Epithelial cell of prostate (primary cell): ENCODE data around the gene ZNF282.
"Not testable (repeated sequence)": the region's sequence is repeated elsewhere in the genome, so short reads cannot be mapped to it uniquely, and the experiment has no call there.

Source experiments
- DNase-seq: peaks from one replicate; pipeline ENCODE4 v3.0.0-alpha.2; 2011; ENCODE audit warnings: low read depth, low spot score
- H3K27ac ChIP-seq: fragments of 450-650 bp; 2 replicates; pipeline ENCODE4 v1.5.1; 2017; ENCODE audit warnings: mild to moderate bottlenecking

The ZNF282 gene

DNA sequence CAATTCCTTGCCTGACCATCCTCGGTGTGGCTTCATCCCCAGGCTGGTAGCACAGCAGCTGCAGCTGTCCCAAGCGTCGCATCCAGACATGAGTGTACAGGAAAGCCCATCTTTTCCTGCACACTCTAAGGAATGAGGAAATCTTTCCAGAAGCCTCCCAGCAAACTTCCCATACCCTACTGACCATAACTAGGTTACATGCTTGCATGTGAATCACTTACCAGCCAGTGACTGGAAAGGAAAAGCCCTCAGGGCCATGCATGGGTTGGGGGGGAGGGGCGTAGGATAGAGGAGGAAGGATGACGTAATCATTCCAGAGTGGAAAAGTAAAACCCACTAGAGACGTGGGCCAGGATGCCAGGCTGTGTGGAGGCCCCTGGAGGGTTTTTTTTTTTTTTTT is 25.2 kb downstream of the ZNF282 start:
- H3K27ac ChIP-seq = peak overlapping the region; percentile 61
- no peak for DNase-seq

- H3K27ac ChIP-seq = no peak overlapping the region
- no peak for DNase-seq
These were observed 27.8 kb downstream of the ZNF282 start for GRCh38 chr7:149223176-149223575.

DNA sequence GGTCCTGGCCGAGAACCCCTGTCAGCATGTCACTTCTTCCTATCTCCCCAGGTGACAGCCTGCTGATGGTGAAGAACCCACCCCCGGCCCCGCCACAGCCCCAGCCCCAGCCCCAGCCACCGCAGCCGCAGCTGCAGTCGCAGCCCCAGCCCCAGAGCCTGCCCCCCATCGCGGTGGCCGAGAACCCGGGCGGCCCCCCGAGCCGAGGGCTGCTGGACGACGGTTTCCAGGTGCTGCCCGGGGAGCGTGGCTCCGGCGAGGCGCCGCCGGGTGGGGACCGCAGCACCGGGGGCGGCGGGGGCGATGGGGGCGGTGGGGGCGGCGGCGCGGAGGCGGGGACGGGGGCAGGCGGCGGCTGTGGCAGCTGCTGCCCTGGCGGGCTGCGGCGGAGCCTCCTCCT is 28.4 kb downstream of the ZNF282 start:
- DNase-seq = no peak
- H3K27ac ChIP-seq = no peak overlapping the region

DNA sequence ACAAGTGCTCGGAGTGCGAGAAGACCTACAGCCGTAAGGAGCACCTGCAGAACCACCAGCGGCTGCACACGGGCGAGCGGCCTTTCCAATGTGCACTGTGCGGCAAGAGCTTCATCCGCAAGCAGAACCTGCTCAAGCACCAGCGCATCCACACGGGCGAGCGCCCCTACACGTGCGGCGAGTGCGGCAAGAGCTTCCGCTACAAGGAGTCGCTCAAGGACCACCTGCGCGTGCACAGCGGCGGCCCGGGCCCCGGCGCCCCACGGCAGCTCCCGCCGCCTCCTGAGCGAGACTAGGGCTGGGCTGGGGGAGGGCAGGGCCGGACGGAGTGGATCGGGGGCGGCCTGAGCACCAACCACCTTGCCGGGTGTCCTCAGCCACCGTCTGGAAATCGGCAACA is 29.0 kb downstream of the ZNF282 start:
- no peak for DNase-seq
- H3K27ac ChIP-seq = no peak overlapping the region

DNA sequence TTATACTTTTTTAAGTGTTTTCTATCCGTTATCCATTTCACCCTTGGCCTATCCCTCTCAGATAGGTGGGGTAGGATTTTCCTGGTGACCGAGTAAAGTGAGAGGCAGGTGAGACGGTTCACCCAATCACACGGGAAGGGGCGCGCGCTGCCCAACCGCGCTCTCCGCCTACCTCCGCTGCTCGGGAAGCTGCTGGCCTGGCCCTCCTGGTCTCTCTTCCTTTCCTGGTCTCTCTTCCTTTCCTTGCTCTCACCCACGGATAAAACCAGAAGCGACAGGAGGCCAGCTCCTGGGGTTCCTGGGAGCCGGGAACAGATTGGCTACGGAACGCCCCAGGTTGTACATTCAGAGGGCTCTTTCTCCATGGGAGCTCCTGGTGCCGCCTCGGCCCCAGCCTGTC is 29.8 kb downstream of the ZNF282 start:
- no peak for DNase-seq
- H3K27ac ChIP-seq = no peak overlapping the region

DNA sequence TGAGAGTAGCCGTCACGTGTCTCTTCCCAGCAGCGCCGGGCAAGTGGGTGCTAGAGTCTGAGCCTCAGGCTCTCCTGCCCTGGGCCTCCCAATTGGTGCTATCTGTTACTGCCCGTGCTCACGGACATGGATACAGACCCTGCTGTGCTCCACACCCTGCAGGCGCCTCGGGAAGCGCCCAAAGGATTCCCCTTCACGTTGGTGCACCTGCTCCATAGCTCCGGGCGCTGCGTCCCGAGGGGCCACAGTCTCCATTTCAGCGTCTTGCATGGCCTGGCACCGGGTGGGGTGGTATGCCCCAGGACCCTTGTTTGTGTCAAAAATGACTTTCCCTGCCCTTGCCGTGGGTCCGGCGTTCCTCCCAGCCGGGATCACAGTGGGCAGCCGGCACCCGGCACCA is 30.3 kb downstream of the ZNF282 start:
- no peak overlapping the region for H3K27ac ChIP-seq
- no peak for DNase-seq

DNA sequence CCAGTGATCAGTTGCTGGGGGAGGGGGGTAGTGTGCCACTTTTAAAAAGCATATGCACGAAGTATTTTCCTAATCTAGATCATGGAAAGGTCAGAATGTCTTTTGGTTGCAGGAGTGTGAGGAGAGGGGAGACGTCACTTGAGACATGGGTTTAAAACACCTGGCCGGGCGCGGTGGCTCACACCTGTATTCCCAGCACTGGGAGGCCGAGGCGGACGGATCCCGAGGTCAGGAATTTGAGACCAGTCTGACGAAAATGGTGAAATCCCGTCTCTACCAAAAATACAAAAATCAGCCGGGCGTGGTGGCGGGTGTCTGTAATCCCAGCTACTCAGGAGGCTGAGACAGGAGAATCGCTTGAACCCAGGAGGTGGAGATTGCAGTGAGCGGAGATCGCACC is 31.0 kb downstream of the ZNF282 start:
- H3K27ac ChIP-seq = peak overlapping the region; percentile 58
- not testable (repeated sequence) for DNase-seq

GRCh38 chr7:149226840-149227494 is 31.6 kb downstream of the ZNF282 start:
- H3K27ac ChIP-seq = peak overlapping the region; percentile 58
- no peak for DNase-seq

DNA sequence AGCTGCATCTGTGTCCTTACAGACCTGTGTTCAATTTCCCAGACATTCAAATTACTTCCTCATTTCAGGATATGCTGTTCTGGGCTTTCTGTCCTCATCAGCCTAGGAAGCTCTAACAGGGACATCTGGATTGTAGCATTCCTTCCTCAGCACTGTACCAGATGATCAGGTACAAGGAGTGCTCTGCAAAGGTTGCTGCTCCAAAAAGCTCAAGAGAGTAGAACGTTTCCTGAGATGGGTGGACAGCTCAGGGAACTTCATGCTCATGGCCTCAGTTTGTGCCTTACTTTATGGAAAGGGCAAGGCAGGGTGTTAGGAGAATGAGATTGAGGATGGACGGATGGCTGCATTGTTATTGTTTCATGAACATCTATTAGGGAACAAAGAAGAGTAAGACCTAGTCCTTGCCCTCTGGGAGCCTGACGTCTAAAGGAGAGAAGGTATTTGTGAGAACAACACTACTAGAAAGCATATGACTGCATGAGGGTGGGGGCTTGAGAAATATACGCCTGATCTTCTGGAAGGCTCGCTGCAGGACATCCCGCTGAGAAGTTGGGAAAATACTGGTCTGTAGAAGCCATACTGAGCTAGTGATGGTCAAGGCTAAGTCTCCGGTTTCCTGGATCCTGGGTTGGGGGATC is 33.6 kb downstream of the ZNF282 start:
- DNase-seq = no peak
- H3K27ac ChIP-seq = peak overlapping the region; percentile 58

DNA sequence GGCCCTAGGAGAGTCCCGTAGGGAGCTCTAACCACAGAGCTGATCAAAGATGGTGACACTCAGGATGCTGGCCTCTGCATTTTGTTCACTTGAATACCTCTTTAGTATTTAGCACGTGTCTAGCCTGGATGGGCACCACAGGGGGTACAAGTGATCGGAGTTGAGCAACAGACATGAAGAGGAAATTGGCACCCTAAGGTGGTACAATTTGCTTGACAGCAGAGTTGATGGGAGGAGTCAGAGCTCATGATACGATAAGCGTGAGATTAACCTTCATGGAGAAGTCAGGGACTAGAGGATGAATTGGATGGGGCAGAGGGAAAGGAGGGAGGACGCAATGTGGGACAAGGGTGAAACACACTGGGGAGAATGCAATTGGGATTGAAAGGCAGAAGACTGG is 34.2 kb downstream of the ZNF282 start:
- DNase-seq = no peak
- H3K27ac ChIP-seq = no peak overlapping the region

- peak overlapping the region; percentile 100 for H3K27ac ChIP-seq
- no peak for DNase-seq
These were observed 37.0 kb downstream of the ZNF282 start for GRCh38 chr7:149232362-149232761.

DNA sequence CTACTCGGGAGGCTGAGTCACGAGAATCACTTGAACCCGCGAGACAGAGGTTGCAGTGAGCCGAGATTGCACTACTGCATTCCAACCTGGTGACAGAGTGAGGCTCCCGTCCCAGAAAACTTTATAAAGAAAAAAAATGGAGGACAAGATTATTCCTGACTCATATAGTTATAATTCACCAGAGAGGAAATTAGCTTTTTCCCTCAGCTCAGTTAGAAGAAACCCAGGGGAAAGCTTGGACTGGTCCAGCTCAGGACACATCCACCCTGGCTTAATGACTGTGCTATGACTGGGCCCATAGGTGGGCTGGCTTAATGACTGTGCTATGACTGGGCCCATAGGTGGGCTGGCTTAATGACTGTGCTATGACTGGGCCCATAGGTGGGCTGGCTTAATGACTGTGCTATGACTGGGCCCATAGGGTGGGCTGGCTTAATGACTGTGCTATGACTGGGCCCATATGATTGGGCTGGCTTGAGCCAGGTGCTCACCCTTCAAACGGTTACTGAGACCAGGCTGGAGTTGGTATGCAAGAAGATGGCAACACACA is 38.4 kb downstream of the ZNF282 start:
- DNase-seq = peak; percentile 90
- H3K27ac ChIP-seq = peak overlapping the region; percentile 100

GRCh38 chr7:149237502-149237901 is 42.2 kb downstream of the ZNF282 start:
- DNase-seq = no peak
- peak overlapping the region; percentile 100 for H3K27ac ChIP-seq

- no peak for DNase-seq
These were observed 42.7 kb downstream of the ZNF282 start for GRCh38 chr7:149238051-149238450.

DNA sequence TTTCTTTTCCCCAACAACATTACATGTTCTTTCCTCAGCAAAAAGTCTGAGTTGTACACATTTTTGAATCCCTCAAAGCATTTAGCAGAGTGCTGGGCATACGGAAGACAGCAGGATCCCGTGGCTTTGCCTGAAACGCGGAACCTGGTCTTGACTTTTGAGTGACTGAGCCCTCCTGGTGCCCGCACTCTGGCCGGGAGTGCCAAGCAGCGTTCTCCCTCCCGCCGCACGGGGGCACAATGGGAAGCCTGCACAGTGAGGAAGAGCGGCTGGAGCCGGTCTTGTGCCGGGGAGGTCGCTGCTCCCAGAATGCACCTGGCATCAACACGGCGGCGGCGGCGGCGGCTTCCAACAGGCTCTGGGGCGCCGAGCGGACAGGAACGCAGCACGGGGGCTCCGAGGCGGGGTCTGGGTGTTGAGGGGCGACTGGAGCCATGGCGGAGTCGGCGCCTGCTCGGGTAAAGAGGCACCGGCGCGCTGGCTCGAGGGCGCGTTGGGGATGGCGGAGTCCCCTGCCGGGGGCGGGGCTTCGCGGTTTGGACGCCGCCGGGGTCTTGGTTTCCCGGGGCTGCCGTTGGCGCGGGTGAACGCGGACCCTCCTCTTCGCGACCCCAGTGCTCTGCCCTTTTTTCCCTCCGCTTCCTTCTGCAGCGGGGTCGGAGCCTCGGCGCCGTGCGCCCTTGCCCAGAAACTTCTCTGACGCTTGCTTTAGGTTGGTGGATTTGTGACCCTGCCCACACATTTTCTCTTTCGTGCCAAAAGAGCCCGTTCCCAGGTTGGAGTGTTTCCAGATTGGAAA is 44.2 kb downstream of the ZNF282 start, which contains the start of gene ZNF212:
Gene ZNF212 (plus strand): TSS at position 307 of the 799 bp plus-strand sequence. CDS start 128 bp downstream, at position 435.
- no peak for DNase-seq
- peak within 1 kb of the TSS; percentile 100 for H3K27ac ChIP-seq

More at GRCh38 chr7:149238051-149238450, 42.7 kb downstream of the ZNF282 start:
- peak overlapping the region; percentile 100 for H3K27ac ChIP-seq

- peak overlapping the region; percentile 100 for H3K27ac ChIP-seq
These were observed 45.3 kb downstream of the ZNF282 start for GRCh38 chr7:149240637-149241036.

DNA sequence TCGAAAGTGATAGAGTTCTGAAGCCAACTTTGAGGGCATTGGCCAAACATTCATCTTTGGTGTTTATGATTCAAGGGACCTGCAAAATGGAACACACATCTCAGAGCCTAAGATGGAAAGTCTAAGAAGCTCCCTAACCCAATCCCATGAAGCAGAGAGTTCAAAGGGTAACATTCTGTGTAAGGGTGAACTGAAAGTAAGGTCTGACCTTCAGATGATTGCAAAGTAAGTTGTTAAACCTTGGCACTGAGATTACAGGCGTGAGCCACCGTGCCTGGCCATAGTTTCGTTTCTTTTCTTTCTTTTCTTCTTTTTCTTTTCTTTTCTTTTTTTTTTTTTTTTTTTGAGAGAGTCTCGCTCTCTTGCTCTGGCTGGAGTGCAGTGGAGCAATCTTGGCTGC is 46.4 kb downstream of the ZNF282 start:
- H3K27ac ChIP-seq = peak overlapping the region; percentile 60
- no peak for DNase-seq

More at GRCh38 chr7:149240637-149241036, 45.3 kb downstream of the ZNF282 start:
- no peak for DNase-seq

DNA sequence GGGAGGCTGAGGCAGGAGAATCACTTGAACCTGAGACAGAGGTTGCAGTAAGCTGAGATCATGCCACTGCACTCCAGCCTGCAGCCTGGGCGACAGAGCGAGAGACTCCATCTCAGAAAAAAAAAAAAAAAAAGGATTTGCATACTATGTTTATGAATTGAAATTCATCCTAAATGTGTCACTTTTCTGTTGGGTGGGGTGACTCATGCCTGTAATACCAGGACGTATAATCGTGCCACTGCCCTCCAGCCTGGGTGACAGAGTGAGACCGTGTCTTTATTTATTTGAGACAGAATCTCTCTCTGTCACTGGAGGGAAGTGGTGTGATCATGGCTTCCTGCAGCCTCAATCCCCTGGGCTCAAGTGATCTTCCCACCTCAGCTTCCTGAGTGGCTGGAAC is 49.9 kb downstream of the ZNF282 start:
- H3K27ac ChIP-seq = peak overlapping the region; percentile 60
- no peak for DNase-seq

GRCh38 chr7:149245744-149246143 is 50.4 kb downstream of the ZNF282 start:
- no peak for DNase-seq
- H3K27ac ChIP-seq = peak overlapping the region; percentile 60

- no peak for DNase-seq
- H3K27ac ChIP-seq = no peak overlapping the region
These were observed 53.4 kb downstream of the ZNF282 start for GRCh38 chr7:149248777-149249176.

DNA sequence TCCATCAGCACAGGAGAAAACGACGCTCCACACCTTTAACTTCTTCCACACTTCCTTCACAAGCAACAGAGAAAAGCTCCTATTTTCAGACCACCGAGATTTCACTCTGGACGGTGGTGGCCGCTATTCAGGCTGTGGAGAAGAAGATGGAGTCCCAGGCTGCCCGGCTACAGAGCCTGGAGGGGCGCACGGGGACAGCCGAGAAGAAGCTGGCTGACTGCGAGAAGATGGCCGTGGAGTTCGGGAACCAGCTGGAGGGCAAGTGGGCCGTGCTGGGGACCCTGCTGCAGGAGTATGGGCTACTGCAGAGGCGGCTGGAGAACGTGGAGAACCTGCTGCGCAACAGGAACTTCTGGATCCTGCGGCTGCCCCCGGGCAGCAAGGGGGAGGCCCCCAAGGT is 54.8 kb downstream of the ZNF282 start:
- not testable (repeated sequence) for DNase-seq, H3K27ac ChIP-seq
